CD4-positive, alpha-beta T cell treated with Interleukin-17A for 1 hour (primary cell): ENCODE data around the gene BLVRB.
A peak's percentile ranks its signal among the peaks of the same experiment; 100 is the strongest.
"Not testable (repeated sequence)": the region's sequence is repeated elsewhere in the genome, so short reads cannot be mapped to it uniquely, and the experiment has no call there.

ENCODE experiments used
- DNase-seq: peaks from one replicate; pipeline ENCODE4 v3.0.0-alpha.2; 2020

The BLVRB gene

GRCh38 chr19:40421993-40422747 lies 43.4 kb downstream of the BLVRB start:
- DNase-seq: no peak

DNA sequence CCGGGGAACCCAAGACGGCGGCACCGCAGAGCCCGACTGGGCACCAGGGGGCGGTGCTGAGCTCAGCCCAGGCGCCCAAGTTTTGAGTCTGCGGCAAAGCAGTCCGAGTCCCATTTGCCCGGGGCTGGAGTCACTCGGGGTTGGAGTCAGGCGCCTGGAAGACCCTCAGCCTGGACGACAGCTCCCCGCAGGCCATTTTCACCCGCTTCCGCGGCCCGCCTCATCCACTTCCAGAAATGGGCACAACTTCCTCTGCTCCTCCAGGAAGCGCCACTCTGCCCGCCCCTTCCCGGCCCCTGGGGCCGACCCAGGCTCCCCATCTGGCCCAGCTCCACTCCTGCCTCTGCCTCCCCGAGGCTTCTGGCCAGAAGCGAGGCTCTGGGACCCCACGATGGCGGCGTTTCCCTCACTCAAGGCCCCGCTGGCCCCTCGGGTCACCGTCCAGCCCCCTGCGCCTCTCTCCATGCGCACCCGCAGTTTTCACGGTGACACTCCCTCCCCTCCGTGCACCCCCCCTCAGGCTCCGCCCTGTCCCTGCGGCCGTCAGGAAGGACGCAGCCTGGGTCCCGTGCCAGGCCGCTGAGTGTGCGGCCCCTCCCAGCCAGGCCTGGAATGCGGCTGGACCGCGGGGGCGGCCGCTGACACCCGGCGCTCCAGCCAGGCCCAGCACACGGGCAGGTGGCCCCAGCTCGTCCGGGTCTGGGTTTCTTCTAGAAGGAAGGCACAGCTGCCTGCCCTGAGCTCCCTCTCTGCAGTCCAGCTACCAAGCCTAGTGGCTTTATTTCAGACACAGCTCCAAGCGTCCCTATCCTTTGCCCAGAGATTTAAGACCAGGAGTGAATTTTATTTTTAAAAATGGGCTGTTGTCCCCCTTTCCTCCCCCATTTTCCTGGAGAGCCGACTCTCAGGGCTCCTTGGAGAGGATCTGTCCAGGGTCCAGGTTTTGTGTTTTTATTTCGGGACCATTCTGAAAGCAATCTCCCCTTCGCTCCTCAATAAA lies 44.5 kb downstream of the BLVRB start:
- peak; percentile 78 for DNase-seq

- no peak for DNase-seq
Measured at GRCh38 chr19:40420451-40420765, 45.1 kb downstream of the BLVRB start.

GRCh38 chr19:40419780-40420179 lies 45.8 kb downstream of the BLVRB start:
- DNase-seq: no peak

DNA sequence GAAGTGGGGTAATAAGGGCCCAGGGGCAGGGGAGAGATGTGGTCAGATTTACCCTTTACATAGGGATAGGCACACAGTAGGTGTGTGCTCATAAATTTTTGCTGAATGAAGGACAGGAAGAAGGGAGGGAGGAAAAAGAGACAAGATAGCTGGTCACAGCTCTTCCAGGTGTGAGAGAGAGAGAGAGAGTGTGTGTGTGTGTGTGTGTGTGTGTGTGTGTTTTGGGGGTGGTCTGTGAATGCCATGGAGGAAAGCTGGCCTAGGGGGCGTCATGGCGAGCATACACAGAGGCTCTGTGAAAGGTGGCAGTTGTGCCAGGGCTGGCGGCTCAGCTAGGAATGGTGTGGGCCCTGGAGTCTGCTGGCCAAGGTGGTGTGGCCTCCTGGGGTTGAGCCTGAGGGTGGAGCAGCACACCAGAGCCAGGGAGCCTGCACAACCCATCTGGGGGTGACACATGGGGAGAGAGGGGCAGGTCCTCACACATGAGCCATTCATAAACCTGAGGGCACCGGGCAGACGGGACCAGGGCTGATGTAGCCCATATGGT lies 46.4 kb downstream of the BLVRB start:
- no peak for DNase-seq

- no peak for DNase-seq
Measured at GRCh38 chr19:40418040-40418439, 47.5 kb downstream of the BLVRB start.

- DNase-seq: no peak
Measured at GRCh38 chr19:40417643-40417981, 47.9 kb downstream of the BLVRB start.

- no peak for DNase-seq
Measured at GRCh38 chr19:40416918-40417642, 48.5 kb downstream of the BLVRB start.

DNA sequence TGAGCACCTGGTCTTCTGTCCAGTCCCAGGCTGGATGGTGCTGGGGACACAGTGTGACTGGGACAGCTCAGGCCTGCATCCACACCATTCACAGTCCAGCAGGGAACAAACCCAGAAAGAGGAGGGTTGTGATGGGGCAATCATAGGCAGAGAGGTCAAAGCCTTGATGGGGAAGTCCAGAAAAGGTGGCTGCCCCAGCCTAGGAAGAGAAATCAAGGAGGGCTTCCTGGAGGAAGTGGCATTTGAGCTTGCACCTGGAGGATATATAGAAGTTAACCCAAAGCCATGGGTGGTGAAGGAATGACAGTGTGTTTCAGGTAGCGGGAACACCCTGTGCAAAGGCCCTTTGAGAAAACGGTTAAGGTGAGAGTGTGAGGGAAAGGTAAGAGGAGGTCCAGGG lies 49.8 kb downstream of the BLVRB start:
- no peak for DNase-seq

- DNase-seq: no peak
Measured at GRCh38 chr19:40414542-40415535, 50.7 kb downstream of the BLVRB start.

GRCh38 chr19:40413291-40413845 lies 52.2 kb downstream of the BLVRB start, which contains the start of gene PRX:
Gene PRX (minus strand): TSS chr19:40413378. CDS start chr19:40407932, 5,446 bp downstream.
- DNase-seq: no peak

GRCh38 chr19:40412866-40413265 lies 52.7 kb downstream of the BLVRB start:
- DNase-seq: no peak

DNA sequence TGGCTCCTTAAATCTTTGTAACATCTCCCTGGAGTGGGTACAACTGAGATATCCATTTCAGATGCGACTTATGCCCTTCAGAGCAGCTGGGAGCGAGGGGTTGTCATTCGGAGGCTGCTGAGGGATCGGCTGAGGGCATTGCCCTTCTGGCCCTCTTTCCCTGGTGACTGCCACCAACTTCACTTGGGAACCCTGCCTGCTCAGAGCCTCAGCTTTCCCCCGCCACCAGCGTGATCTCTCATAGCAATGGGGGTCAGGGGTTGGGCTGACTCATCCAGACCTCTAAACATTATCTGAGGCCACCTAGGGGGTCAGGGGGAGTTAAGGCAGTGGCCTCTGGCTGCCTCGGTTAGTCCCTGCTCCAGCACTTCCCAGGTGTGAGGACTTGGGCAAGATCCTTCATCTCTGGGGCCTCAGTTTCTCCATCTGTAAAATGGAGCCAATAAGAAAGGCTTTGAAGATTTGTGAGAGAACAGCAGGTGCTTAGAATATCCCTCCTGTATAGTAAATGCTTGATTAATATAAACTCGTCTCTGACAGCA lies 53.5 kb downstream of the BLVRB start:
- no peak for DNase-seq

GRCh38 chr19:40411125-40411842 lies 54.3 kb downstream of the BLVRB start:
- DNase-seq: no peak

DNA sequence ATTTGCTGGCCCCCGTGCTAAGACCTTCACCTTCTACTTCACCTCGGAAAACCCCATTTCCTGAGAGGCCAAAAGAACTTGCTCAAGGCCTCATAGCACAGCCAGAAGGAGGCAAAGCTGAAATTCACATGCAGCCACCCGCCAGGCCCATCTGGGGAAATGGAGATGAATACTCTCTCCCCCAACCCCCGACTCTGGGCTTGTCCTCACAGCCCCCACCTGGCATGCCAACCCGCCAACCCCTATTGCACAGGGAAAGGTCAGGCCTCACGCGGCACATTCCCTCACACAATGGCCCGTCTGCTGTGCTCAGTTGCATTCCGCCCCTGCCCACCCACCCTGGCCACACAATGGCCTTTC lies 55.5 kb downstream of the BLVRB start:
- DNase-seq: no peak

DNA sequence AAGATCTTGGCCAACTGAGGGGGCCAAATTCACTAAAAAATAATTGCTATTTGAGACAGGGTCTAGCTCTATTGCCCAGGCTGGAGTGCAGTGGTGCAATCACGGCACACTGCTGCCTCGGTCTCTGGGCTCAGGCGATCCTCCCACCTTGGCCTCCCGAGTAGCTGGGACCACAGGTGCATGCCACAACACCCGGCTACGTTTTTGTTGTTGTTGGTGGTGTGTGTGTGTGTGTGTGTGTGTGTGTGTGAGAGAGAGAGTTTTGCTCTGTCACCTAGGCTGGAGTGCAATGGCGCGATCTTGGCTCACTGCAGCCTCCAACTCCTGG lies 57.0 kb downstream of the BLVRB start:
- DNase-seq: not testable (repeated sequence)

DNA sequence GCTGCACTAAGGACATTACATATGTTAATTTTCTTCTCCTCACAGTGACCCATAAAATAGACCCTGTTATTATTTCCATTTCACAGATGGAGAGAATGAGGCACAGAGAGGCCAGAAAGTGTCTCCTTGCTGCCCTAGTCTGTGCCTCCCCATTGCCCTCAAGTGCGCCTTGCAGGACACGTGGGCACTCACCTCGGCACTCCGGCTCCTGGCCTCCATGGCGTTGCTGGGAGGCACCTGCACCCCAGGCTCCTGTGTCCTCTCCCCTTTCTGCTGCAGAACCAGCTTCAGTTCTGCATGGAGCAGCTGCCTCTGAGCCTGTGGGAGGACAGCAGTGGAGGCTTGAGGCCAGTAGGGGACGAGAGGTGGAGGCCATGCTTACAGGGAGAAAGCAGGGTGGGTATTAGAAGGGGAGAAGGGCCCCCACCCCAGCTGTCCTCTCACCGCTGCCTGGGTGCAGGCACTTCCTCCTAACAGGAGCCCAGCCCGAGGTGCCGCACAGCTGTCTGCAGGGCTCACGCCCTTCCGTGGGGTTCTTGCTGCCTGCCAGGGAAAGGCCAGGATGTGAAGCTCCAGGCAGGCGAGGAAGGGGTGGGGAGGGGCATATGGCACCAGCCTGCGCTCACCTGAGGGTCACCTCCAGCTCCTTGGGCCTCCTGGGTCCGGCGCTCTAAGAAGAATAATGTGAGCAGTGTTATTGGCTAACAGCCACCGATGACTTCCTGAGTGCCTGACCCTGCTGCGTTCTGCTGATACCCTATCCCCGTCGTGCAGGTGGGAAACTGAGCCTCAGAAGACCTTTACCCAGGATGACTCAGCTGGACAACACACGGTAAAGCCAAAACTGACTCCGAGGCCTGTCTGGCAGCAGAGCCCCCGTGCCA lies 57.6 kb downstream of the BLVRB start:
- DNase-seq: no peak

GRCh38 chr19:40403262-40403984 lies 62.1 kb downstream of the BLVRB start:
- DNase-seq: peak; percentile 88

GRCh38 chr19:40400559-40400958 lies 65.0 kb downstream of the BLVRB start:
- DNase-seq: no peak
